Loucy (cell line): ENCODE data around the gene IGF2BP1.

Source experiments
- H2AFZ ChIP-seq: fragments of 200-600 bp; sonication (generic); 2 replicates; pipeline ENCODE4 v1.6.0; 2016; ENCODE audit warnings: antibody characterized with exemption, mild to moderate bottlenecking, low read length, moderate library complexity
- H3F3A ChIP-seq: fragments of 200-600 bp; 2 replicates; pipeline ENCODE4 v1.6.0; 2016; ENCODE audit warnings: antibody characterized with exemption, low read depth, mild to moderate bottlenecking
- H3K27me3 ChIP-seq: fragments of 200-600 bp; sonication (generic); 2 replicates; pipeline ENCODE4 v1.6.1; 2014; ENCODE audit warnings: low read length, mild to moderate bottlenecking; ENCODE audit not compliant: insufficient read depth, poor library complexity, severe bottlenecking
- H3K36me3 ChIP-seq: fragments of 200-600 bp; sonication (generic); 2 replicates; pipeline ENCODE4 v1.6.1; 2016; ENCODE audit warnings: low read length; ENCODE audit not compliant: insufficient read depth
- H3K4me1 ChIP-seq: fragments of 200-600 bp; sonication (generic); 2 replicates; pipeline ENCODE4 v1.5.1; 2014; ENCODE audit warnings: low read length, mild to moderate bottlenecking; ENCODE audit not compliant: insufficient read depth, poor library complexity, severe bottlenecking
- H3K4me2 ChIP-seq: fragments of 200-600 bp; sonication (generic); 2 replicates; pipeline ENCODE4 v1.6.0; 2014; ENCODE audit warnings: antibody characterized with exemption, low read length, low read depth, mild to moderate bottlenecking; ENCODE audit not compliant: poor library complexity, severe bottlenecking
- H3K4me3 ChIP-seq: fragments of 200-600 bp; sonication (generic); 2 replicates; pipeline ENCODE4 v1.5.1; 2014; ENCODE audit warnings: low read length, mild to moderate bottlenecking, mixed read lengths; ENCODE audit not compliant: poor library complexity, severe bottlenecking
- H3K79me2 ChIP-seq: fragments of 200-600 bp; sonication (generic); 2 replicates; pipeline ENCODE4 v1.6.1; 2014; ENCODE audit warnings: low read length; ENCODE audit not compliant: insufficient read depth
- H3K9ac ChIP-seq: fragments of 200-600 bp; sonication (generic); 2 replicates; pipeline ENCODE4 v1.6.0; 2014; ENCODE audit warnings: mild to moderate bottlenecking, low read depth, low read length, moderate library complexity; ENCODE audit not compliant: poor library complexity, severe bottlenecking
- H3K9me2 ChIP-seq: fragments of 200-600 bp; sonication (generic); replicated peaks from 2 replicates; pipeline ENCODE4 v1.6.1; 2016; ENCODE audit warnings: low read depth, low read length, mixed read lengths
- H3K9me3 ChIP-seq: fragments of 200-600 bp; sonication (generic); 2 replicates; pipeline ENCODE4 v1.6.1; 2014; ENCODE audit warnings: mild to moderate bottlenecking, antibody characterized with exemption, low read length, low read depth; ENCODE audit not compliant: insufficient read depth
- H4K20me1 ChIP-seq: fragments of 200-600 bp; sonication (generic); 2 replicates; pipeline ENCODE4 v1.6.0; 2014; ENCODE audit warnings: antibody characterized with exemption, low read length, mild to moderate bottlenecking; ENCODE audit not compliant: insufficient read depth, poor library complexity, severe bottlenecking
- CTCF ChIP-seq: fragments of 200-600 bp; sonication (generic); conservative IDR thresholded peaks from 2 replicates; pipeline ENCODE4 v1.5.1; 2014; ENCODE audit warnings: mild to moderate bottlenecking, antibody characterized with exemption, low read length
- EZH2phosphoT487 ChIP-seq: fragments of 200-600 bp; IDR thresholded peaks from 2 replicates; pipeline ENCODE4 v1.6.1; 2018; ENCODE audit warnings: antibody characterized with exemption, mild to moderate bottlenecking, moderate library complexity, borderline replicate concordance

IGF2BP1 gene

GRCh38 chr17:48997827-48998586 lies 822 bp downstream of the IGF2BP1 start:
- TF ChIP-seq CTCF, result no peak
- no peak for TF ChIP-seq EZH2phosphoT487
- Histone ChIP-seq H3K36me3 (no peaks in the 10 kb centered on the region), H3K9me3 (no peaks in the 10 kb centered on the region), H3K4me3 (no peak overlapping the region), H3F3A (no peaks in the 10 kb centered on the region), H3K27me3 (peaks cover 10% of the 10 kb centered on the region), H4K20me1 (no peaks in the 10 kb centered on the region), H2AFZ (no peak overlapping the region), H3K79me2 (no peaks in the 10 kb centered on the region), H3K4me2 (no peak overlapping the region), H3K4me1 (peaks cover 4% of the 10 kb centered on the region), H3K9me2 (no peaks in the 10 kb centered on the region), H3K9ac (no peak overlapping the region)

- Histone ChIP-seq H3F3A (no peaks in the 10 kb centered on the region), H2AFZ (0 out of 2 replicates have a peak overlapping the region, but pooled peaks have one; percentile 19), H3K9me2 (no peaks in the 10 kb centered on the region), H3K79me2 (no peaks in the 10 kb centered on the region), H3K4me2 (no peak overlapping the region), H3K36me3 (no peaks in the 10 kb centered on the region), H3K9me3 (no peaks in the 10 kb centered on the region), H4K20me1 (no peaks in the 10 kb centered on the region), H3K4me3 (no peak overlapping the region), H3K27me3 (peaks cover 7% of the 10 kb centered on the region), H3K4me1 (peaks cover 4% of the 10 kb centered on the region), H3K9ac (no peak overlapping the region)
- TF ChIP-seq EZH2phosphoT487 (no peak), CTCF (no peak)
Measured at GRCh38 chr17:48998587-48999440, 1.6 kb downstream of the IGF2BP1 start.

- Histone ChIP-seq H3K4me1 (peaks cover 4% of the 10 kb centered on the region), H3K9ac (no peak overlapping the region), H3F3A (no peaks in the 10 kb centered on the region), H4K20me1 (no peaks in the 10 kb centered on the region), H3K9me3 (no peaks in the 10 kb centered on the region), H3K27me3 (peaks cover 15% of the 10 kb centered on the region), H3K9me2 (no peaks in the 10 kb centered on the region), H3K4me2 (no peak overlapping the region), H3K36me3 (no peaks in the 10 kb centered on the region), H3K4me3 (no peak overlapping the region), H3K79me2 (no peaks in the 10 kb centered on the region), H2AFZ (peak overlapping the region; percentile 63)
- no peak for TF ChIP-seq CTCF
- TF ChIP-seq EZH2phosphoT487, result no peak
Measured at GRCh38 chr17:49000943-49001342, 3.8 kb downstream of the IGF2BP1 start.
